ENCODE results near the gene ZDHHC14.

The ZDHHC14 gene

GRCh38 chr6:157642736-157643135 lies 261.7 kb downstream of the ZDHHC14 start:
- DNase-seq (ENCODE audit: low read depth, low spot score): no peak

DNA sequence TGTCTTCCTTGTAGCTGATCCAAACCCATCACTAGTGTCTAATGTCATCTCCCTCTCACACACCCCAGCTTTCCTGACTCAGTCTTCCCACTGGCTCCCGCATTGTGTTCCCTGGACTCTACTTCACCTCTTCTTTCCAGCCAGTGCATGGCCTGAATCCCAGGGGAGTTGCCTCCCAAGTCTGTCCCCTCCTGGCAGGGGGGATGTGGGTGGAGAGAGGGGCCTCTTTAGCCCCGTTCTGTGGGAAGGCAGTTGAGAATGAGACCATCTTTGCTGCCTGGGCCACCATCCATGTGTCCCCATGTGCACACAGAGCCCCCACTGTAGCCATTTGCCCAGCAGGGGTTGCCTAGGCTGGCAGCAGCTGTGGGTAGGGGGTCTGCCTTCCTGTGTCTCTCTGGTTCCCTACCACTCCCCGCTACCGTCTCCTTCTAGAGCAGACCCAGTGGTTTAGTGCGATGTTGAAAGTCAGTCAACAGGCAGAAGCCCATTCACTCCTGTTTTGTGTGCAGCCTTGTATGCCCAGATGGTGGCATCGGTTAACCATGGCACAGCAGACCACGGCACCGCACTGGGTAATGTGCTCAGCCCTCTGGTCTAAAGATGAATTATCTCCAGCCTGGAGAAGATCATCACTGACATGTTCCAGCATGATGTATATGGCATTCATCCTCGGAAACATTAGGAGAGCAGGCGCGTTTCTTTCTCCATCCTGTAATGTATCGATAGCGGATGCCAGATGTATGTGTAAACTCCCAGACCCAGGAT lies 263.2 kb downstream of the ZDHHC14 start:
- no peak for DNase-seq (ENCODE audit: low read depth, low spot score)

DNA sequence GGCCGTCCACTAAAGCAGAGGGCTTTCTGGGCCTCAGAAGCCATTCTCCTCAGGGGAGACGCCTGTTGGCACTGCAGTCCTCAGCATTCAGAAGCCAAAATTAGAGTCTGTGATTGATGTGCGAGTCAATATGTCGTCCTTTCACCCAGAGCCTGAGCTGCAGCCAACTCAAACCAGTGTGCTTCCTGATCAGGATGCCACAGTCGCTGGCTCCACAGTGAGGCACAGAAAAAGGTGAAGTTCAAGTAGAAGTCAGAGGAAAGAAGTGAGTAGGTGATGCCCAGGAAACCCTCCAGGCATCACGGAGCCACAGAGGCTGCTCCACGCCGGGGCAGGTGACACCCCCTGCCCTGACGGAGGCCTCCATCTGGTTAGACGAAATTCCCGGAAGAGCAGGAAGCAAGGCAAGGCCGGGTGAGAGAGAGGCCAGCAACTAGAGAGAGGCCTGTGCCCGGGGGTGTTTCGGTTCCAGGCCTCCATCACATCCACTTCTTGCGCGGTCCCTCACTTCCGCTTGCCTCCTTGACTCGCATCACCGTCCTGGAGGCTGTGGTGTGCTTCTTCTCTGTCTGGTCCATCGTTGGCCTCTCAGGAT lies 264.3 kb downstream of the ZDHHC14 start:
- no peak for DNase-seq (ENCODE audit: low read depth, low spot score)

- no peak for DNase-seq (ENCODE audit: low read depth, low spot score)
These were observed 265.0 kb downstream of the ZDHHC14 start for GRCh38 chr6:157646012-157646411.

GRCh38 chr6:157647261-157647915 lies 266.4 kb downstream of the ZDHHC14 start:
- DNase-seq (ENCODE audit: low read depth, low spot score): no peak

GRCh38 chr6:157648561-157648960 lies 267.6 kb downstream of the ZDHHC14 start:
- DNase-seq (ENCODE audit: low read depth, low spot score): no peak

DNA sequence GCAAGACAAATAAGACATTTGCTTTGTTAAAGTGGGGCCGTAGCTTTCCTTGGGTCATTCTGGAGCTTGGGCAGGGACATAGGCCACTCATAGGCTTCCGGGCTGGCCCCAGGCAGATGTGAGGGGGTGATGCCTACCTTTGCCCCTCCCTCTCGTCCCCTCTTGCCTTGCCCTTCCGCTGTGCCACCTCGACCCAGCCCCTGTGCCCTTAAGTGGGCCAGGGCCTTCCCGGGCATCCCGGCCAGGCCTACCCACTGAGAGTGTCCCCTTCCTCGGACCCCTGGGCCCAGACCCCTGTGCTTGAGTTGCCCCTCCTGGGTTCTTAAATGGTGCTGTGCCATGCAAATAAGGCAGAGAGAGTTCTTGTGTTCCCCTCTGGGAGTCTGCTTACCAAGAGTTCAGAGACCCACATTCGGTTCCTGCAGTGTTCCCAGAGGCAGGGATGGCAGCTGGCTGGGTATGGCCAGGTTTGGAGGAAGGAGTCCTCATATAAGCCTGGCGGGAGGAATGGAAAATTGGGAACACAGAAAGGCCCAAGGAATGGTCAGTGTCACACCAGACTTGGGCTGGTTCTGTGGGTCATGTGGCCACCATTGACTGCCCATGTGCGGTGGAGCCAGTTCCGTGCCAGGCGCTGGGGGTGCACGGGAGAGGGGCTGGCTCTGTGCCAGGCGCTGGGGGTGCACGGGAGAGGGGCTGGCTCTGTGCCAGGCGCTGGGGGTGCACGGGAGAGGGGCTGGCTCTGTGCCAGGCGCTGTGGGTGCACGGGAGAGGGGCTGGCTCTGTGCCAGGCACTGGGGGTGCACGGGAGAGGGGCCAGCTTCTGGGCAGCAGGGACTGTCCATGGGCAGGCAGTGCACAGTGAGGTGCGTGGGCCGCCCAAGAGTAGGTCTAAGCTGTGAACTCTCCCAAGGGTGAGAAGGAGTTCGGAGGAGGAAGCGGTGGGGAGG lies 268.6 kb downstream of the ZDHHC14 start:
- no peak for DNase-seq (ENCODE audit: low read depth, low spot score)

GRCh38 chr6:157650261-157650640 lies 269.3 kb downstream of the ZDHHC14 start:
- no peak for DNase-seq (ENCODE audit: low read depth, low spot score)

GRCh38 chr6:157650801-157651200 lies 269.8 kb downstream of the ZDHHC14 start:
- no peak for DNase-seq (ENCODE audit: low read depth, low spot score)

GRCh38 chr6:157651731-157652490 lies 270.9 kb downstream of the ZDHHC14 start:
- no peak for DNase-seq (ENCODE audit: low read depth, low spot score)

DNA sequence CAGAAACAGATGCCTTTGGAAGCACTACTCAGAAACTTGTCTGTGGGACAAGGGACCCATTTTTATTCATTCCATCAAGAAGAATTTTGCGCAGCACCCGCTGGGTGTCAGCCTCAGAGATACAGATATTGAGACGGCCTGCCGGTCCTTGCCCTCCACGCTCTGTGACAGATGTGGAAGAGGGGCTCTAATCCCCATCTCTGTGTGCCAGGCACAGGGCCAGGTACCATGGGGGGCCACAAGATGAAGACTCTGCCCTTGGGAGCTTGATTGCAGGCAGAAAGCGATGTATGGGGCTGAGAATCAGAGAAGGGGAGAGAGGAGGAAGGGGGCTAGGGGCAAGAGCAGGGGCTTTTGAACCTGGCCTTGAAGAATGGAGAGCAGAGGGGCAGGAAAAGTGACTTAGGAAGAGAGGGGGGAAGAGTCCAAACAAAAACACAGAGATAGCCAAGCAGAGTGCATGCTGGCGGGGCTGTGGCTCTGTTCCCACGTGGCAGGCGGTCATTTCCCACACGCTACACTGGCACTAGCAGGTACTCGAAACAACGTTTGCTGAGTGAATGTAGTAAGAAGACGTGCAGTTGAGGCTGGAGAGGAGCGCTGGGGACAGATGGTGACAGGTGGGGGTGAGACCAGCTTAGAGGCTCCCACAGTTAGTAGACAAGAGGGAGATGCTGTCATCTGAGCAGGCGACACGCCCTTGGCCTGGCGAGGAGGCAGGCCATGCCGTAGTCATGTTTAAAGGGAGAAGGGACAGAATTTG lies 271.8 kb downstream of the ZDHHC14 start:
- DNase-seq (ENCODE audit: low read depth, low spot score): no peak

DNA sequence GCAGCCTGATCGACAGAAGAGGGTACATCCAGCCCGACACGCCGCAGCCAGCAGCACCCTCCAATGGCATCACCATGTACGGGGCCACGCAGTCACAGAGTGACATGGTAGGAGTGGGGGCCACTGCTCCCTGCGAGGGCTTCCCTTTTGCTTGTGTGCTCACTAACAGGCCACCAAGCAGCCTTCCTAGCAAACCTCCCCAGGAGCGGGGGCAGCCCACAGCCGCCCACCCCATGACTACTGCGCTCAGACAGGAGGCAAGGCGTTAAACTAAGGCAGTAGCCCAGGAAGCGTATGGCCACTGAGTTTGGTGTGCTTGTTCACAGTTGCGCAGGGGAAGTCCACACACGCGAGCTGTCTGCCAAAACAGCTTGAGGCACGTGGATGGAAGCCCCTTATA lies 272.5 kb downstream of the ZDHHC14 start:
- DNase-seq (ENCODE audit: low read depth, low spot score): no peak

DNA sequence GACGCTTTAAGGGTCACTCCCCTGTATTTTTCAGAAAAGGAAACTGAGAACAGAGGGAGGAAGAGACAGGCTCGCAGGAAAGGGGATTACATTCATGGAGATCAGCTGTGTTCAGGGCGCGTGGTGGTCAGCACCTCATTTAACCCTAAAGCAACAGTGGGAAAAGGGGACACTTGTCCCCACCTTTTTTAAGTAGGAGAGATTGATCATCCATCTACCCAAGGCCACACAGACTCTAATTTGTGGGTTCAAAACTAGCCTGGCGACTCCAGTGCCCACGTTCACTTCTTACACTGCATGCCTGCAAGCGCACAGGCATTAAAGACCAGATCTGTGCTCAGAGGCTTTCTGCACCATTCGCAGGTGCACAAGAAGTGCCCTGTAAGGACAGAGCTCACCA lies 274.1 kb downstream of the ZDHHC14 start:
- no peak for DNase-seq (ENCODE audit: low read depth, low spot score)

GRCh38 chr6:157656437-157656997 lies 275.5 kb downstream of the ZDHHC14 start:
- DNase-seq (ENCODE audit: low read depth, low spot score): no peak

DNA sequence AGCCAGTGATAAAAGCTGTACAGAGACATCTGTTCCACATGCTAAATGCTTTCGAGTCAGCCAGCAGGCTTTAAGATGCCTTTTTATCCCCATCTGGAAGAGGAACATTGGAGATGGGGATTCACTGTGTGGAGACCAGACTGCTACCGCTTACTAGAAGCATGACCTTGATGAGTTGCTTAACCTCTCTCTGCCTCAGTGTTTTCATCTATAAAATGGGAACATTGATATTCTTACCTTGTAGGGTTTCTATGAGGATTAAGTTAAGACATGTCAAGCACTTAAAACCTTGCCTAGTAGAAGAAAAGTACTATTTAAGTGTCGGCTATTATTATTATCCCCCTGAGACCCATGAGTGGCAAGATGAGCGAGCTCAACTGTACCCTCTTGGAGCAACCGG lies 276.8 kb downstream of the ZDHHC14 start:
- no peak for DNase-seq (ENCODE audit: low read depth, low spot score)

DNA sequence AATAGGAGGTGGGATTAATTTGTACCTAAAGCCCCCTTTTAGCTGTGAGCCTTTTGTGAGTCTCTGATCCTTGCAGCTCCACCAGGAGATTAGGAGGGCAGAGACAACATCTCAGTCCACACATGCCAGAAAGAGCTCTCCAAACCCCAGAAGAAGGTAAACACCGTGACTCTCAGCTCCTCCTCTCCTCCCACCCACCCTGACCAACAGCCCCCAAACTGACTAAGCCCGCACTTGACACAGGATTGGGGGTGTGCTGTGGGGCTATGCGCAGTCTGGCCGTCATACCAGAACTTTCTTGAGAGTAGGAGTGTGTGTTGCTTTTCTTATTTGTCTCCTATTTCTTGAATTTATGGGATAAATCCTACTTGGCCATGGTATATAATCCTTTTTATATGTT lies 277.3 kb downstream of the ZDHHC14 start:
- no peak for DNase-seq (ENCODE audit: low read depth, low spot score)

- DNase-seq (ENCODE audit: low read depth, low spot score): no peak
These were observed 278.7 kb downstream of the ZDHHC14 start for GRCh38 chr6:157659536-157660271.

DNA sequence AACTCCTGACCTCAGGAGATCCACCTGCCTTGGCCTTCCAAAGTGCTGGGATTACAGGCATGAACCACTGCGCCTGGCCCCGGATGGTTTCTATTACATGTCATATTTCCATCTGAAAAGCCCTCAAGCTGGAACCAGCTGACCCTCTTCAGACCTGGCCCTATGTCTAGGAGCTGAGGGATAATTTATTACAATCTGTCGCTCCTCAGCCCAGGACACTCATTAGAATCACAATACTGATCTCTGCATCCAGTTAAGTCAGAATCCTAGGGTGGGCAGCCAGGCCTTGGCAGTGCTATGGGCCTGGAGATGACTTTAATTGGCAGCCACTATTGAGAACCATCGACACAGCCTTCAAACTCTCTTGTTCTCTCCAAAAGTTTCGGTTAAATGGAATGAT lies 279.4 kb downstream of the ZDHHC14 start:
- no peak for DNase-seq (ENCODE audit: low read depth, low spot score)

- no peak for DNase-seq (ENCODE audit: low read depth, low spot score)
These were observed 280.7 kb downstream of the ZDHHC14 start for GRCh38 chr6:157661652-157662051.

All from brain pericyte (primary cell).